ENCODE measurements around the gene VTI1A. TPM values are rescaled to one million over a fixed set of nuclear protein-coding genes. Genes with fewer than 3 reads are reported as not detected.
A peak's percentile ranks its signal among the peaks of the same experiment; 100 is the strongest.
"Not testable (repeated sequence)": the region's sequence is repeated elsewhere in the genome, so short reads cannot be mapped to it uniquely, and the experiment has no call there.

The VTI1A gene
- total RNA-seq, 1 donor from 2014 or later: 39.4 TPM

DNA sequence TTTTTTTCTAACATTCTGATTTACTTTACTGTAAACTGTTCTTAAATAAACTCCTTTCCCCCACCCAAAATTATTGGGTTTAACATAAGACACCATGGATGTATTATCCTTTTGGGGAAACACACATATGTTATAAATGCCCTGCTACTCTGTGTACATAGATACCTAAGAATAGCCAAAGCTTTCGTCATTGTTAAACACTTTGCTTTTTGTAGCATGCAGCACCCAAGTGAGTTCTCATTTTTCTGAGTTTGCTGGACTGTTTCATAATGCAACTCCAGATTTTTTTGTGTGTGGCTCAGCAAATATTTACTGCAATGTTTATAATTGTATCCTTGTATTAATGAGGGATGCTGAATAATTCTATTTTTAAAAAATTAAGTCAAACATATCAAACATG, 86.9 kb downstream of the VTI1A start:
- Mint-ChIP-seq H3K36me3 (ENCODE audit: insufficient read depth) (peaks cover 5% of the 10 kb centered on the region), H3K4me3 (ENCODE audit: low read depth) (no peak overlapping the region), H3K27ac (no peak overlapping the region), H3K4me1 (ENCODE audit: low read depth) (peaks cover 6% of the 10 kb centered on the region), H3K9me3 (ENCODE audit: low read depth) (peaks cover 2% of the 10 kb centered on the region), H3K27me3 (no peaks in the 10 kb centered on the region)
- DNase-seq (ENCODE audit: low spot score, unreplicated experiment): no peak
- TF ChIP-seq, protein P1, sequence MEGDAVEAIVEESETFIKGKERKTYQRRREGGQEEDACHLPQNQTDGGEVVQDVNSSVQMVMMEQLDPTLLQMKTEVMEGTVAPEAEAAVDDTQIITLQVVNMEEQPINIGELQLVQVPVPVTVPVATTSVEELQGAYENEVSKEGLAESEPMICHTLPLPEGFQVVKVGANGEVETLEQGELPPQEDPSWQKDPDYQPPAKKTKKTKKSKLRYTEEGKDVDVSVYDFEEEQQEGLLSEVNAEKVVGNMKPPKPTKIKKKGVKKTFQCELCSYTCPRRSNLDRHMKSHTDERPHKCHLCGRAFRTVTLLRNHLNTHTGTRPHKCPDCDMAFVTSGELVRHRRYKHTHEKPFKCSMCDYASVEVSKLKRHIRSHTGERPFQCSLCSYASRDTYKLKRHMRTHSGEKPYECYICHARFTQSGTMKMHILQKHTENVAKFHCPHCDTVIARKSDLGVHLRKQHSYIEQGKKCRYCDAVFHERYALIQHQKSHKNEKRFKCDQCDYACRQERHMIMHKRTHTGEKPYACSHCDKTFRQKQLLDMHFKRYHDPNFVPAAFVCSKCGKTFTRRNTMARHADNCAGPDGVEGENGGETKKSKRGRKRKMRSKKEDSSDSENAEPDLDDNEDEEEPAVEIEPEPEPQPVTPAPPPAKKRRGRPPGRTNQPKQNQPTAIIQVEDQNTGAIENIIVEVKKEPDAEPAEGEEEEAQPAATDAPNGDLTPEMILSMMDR (IDR thresholded peaks at IDR 0.05; ENCODE audit: unreplicated experiment): no peak

DNA sequence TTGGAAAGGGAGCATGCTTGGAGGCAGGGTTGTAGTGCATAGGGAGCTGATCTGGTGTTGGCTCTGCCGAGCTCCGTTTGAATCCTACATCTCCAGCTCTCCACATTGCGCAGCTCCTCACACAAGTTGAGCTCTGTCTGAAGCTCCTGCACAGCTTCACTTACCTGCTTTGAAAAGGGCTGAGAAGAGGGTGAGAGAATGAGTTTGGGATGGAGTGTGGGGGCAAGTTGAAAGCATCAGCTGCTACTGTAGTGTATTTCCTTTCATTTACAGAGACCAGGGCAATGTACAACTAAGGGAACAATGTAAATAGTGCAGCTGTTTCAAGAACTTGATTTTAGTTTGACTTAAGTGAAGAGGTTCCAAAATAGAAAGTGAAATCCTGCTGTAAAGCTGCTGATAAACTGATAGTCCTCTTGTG, 88.5 kb downstream of the VTI1A start:
- Mint-ChIP-seq H3K4me1 (ENCODE audit: low read depth) (peaks cover 6% of the 10 kb centered on the region), H3K9me3 (ENCODE audit: low read depth) (peaks cover 1% of the 10 kb centered on the region), H3K27me3 (no peaks in the 10 kb centered on the region), H3K4me3 (ENCODE audit: low read depth) (no peak overlapping the region), H3K27ac (peak overlapping the region; percentile 17), H3K36me3 (ENCODE audit: insufficient read depth) (peaks cover 6% of the 10 kb centered on the region)
- TF ChIP-seq, protein P1 (IDR thresholded peaks at IDR 0.05; ENCODE audit: unreplicated experiment): no peak
- DNase-seq (ENCODE audit: low spot score, unreplicated experiment): no peak

DNA sequence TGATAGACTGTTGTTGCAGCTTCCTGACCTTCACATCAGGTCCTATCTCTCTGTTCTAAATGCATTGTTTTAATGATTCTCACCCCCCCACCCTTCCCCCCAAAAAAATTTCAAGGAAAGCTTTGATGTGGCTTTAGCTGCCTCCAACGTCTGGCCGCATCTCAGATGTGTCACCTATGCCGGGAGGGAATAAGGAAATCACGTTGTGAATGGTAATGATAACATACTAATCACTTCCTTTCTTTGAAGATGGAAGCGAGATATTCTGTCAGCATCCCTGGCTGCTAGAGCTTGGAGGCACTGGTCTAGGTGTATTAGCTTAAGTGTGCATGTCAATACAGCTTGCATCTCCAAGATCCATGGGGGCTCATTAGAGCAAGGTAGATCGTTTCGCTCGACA, 89.6 kb downstream of the VTI1A start:
- peaks cover 6% of the 10 kb centered on the region for H3K4me1 Mint-ChIP-seq (ENCODE audit: low read depth)
- no peaks in the 10 kb centered on the region for H3K9me3 Mint-ChIP-seq (ENCODE audit: low read depth)
- no peak for DNase-seq (ENCODE audit: low spot score, unreplicated experiment)
- no peak overlapping the region for H3K4me3 Mint-ChIP-seq (ENCODE audit: low read depth)
- H3K36me3 Mint-ChIP-seq (ENCODE audit: insufficient read depth): peaks cover 3% of the 10 kb centered on the region
- TF ChIP-seq, protein P1 (IDR thresholded peaks at IDR 0.05; ENCODE audit: unreplicated experiment): no peak
- no peaks in the 10 kb centered on the region for H3K27me3 Mint-ChIP-seq
- no peak overlapping the region for H3K27ac Mint-ChIP-seq

DNA sequence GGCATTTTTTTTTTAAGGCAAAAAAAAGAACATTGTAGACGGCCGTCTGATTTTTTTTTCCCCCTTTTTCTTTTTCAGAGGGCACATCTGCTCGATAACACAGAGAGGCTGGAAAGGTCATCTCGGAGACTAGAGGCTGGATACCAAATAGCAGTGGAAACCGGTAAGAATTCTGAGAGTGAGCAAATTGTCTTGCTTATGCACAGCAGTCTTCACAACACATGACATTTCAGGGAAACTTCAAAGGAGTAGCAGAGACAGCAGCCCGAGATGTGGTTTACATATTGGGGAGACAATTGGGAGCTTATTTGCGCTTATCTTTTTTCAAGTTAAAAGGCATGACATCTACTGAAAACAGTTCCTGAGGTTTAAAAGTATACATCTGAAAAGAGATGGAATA, 91.2 kb downstream of the VTI1A start:
- TF ChIP-seq, protein P1 (IDR thresholded peaks at IDR 0.05; ENCODE audit: unreplicated experiment): no peak
- H3K36me3 Mint-ChIP-seq (ENCODE audit: insufficient read depth): peaks cover 10% of the 10 kb centered on the region
- H3K4me1 Mint-ChIP-seq (ENCODE audit: low read depth): peaks cover 6% of the 10 kb centered on the region
- H3K27me3 Mint-ChIP-seq: no peaks in the 10 kb centered on the region
- H3K9me3 Mint-ChIP-seq (ENCODE audit: low read depth): no peaks in the 10 kb centered on the region
- DNase-seq (ENCODE audit: low spot score, unreplicated experiment): no peak
- no peak overlapping the region for H3K27ac Mint-ChIP-seq
- H3K4me3 Mint-ChIP-seq (ENCODE audit: low read depth): no peak overlapping the region

DNA sequence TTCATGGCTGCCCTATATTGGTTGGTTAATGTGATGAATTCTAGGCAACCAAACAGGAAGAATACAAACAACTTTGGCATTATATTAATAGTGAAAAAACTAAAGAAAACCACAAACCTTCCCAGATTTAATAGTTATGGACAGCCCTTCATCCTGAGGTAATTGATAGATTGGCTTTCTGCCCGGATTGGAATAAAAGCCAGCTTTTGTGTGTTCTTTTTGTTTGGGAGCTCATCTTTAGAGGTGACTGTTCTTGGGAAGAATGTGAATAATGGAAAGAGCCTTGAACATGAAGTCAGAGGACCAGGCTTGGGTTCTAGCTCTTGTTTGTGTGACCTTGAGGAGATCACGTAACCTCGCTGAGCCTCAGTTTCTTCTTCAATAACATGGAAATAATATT, 92.3 kb downstream of the VTI1A start:
- peaks cover 14% of the 10 kb centered on the region for H3K36me3 Mint-ChIP-seq (ENCODE audit: insufficient read depth)

DNA sequence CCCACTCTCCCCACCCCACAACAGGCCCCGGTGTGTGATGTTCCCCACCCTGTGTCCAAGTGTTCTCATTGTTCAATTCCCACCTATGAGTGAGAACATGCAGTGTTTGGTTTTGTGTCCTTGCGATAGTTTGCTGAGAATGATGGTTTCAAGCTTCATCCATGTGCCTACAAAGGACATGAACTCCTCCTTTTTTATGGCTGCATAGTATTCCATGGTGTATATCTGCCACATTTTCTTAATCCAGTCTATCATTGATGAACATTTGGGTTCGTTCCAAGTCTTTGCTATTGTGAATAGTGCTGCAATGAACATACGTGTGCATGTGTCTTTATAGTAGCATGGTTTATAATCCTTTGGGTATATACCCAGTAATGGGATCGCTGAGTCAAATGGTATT, 95.8 kb downstream of the VTI1A start:
- Mint-ChIP-seq H3K36me3 (ENCODE audit: insufficient read depth) (peaks cover 19% of the 10 kb centered on the region), H3K9me3 (ENCODE audit: low read depth) (peaks cover 12% of the 10 kb centered on the region)
- not testable (repeated sequence) for DNase-seq (ENCODE audit: low spot score, unreplicated experiment); H3K27ac Mint-ChIP-seq; H3K4me3 Mint-ChIP-seq (ENCODE audit: low read depth); H3K27me3 Mint-ChIP-seq; H3K4me1 Mint-ChIP-seq (ENCODE audit: low read depth)

More for the DNA sequence above, 92.3 kb downstream of the VTI1A start:
- no peaks in the 10 kb centered on the region for H3K27me3 Mint-ChIP-seq
- H3K4me3 Mint-ChIP-seq (ENCODE audit: low read depth): no peak overlapping the region
- TF ChIP-seq, protein P1 (IDR thresholded peaks at IDR 0.05; ENCODE audit: unreplicated experiment): no peak
- peaks cover 6% of the 10 kb centered on the region for H3K9me3 Mint-ChIP-seq (ENCODE audit: low read depth)
- H3K4me1 Mint-ChIP-seq (ENCODE audit: low read depth): peaks cover 3% of the 10 kb centered on the region
- no peak for DNase-seq (ENCODE audit: low spot score, unreplicated experiment)
- H3K27ac Mint-ChIP-seq: peak overlapping the region; percentile 52
